C4-2B (cell line): ENCODE measurements around the gene CA10.

Source experiments
- ZFX ChIP-seq: fragments of 450-650 bp; IDR thresholded peaks from 2 replicates; pipeline ENCODE4 v1.6.1; 2017
- TF ChIP-seq, protein P1 (sequence below): fragments of 450-650 bp; conservative IDR thresholded peaks from 2 replicates; pipeline ENCODE4 v1.5.1; 2017; ENCODE audit warnings: mild to moderate bottlenecking

DNA sequence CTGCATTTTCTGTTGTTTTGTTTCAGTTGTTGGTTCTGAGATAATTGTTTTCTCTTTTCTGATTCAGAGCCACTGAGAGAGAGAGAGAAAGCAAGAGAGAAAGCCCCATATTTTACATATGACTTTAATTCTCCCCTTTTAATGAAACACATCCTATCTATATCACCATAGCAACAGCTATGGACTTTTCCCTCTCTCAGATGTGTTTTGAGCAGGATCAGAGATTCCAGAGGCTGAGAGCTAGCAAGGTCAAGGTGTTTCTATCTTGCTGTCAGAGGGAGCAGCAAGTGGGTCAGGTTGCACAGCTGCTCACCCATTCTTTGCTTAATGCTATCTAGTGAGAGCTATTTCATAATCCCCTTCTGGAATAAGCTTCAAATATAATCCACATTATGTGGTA lies 415.9 kb downstream of the CA10 start:
- TF ChIP-seq, protein P1, sequence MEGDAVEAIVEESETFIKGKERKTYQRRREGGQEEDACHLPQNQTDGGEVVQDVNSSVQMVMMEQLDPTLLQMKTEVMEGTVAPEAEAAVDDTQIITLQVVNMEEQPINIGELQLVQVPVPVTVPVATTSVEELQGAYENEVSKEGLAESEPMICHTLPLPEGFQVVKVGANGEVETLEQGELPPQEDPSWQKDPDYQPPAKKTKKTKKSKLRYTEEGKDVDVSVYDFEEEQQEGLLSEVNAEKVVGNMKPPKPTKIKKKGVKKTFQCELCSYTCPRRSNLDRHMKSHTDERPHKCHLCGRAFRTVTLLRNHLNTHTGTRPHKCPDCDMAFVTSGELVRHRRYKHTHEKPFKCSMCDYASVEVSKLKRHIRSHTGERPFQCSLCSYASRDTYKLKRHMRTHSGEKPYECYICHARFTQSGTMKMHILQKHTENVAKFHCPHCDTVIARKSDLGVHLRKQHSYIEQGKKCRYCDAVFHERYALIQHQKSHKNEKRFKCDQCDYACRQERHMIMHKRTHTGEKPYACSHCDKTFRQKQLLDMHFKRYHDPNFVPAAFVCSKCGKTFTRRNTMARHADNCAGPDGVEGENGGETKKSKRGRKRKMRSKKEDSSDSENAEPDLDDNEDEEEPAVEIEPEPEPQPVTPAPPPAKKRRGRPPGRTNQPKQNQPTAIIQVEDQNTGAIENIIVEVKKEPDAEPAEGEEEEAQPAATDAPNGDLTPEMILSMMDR: no peak
- TF ChIP-seq ZFX: no peak
